GM19025 (cell line): ENCODE measurements around the gene OXNAD1.
"Not testable (repeated sequence)": the region's sequence is repeated elsewhere in the genome, so short reads cannot be mapped to it uniquely, and the experiment has no call there.

ENCODE experiments used
- ATAC-seq: cut with Tn5 transposase; IDR thresholded peaks from one replicate; pipeline ENCODE4 v1.9.1; 2021; ENCODE audit warnings: mild to moderate bottlenecking, low read depth, moderate library complexity; ENCODE audit not compliant: unreplicated experiment

The OXNAD1 gene

GRCh38 chr3:16301507-16301906, 36.5 kb downstream of the OXNAD1 start:
- ATAC-seq = no peak

GRCh38 chr3:16302082-16302631, 37.1 kb downstream of the OXNAD1 start:
- ATAC-seq = no peak

GRCh38 chr3:16303037-16303575, 38.1 kb downstream of the OXNAD1 start:
- ATAC-seq = no peak

GRCh38 chr3:16304061-16305010, 39.3 kb downstream of the OXNAD1 start:
- ATAC-seq = no peak

GRCh38 chr3:16305111-16305541, 40.1 kb downstream of the OXNAD1 start:
- ATAC-seq = no peak

DNA sequence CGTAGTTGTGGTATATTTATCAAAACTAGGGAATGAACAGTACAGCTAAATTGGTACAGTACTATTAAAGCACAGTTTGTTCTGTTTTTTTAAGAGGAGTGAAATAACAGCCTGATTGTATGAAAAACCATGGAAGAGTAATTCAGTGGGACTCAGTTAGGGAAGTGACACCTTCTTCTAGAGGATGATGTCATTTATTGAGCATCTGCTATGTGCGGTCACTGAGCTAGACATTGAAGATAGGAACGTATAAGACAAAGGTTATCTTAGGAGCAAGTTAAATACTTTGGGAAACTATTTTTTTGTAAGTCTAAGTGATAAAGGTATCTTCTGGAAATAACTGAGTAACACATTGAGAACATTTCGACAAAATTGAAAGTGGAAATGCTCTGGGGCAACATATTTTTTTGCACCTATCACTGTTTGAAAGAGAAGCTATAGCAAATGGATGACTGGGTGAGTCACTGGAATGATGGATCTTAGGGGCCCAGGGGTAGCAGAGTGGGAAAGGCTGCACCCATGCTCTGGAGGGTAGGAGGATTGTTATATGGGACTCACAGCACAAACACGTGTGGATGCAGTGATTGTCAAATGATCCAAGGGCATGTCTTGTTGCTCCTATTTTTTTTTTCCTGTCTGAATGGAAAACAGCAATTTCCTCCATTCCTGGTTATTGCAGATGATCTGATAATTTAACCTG, 43.0 kb downstream of the OXNAD1 start:
- ATAC-seq = no peak

DNA sequence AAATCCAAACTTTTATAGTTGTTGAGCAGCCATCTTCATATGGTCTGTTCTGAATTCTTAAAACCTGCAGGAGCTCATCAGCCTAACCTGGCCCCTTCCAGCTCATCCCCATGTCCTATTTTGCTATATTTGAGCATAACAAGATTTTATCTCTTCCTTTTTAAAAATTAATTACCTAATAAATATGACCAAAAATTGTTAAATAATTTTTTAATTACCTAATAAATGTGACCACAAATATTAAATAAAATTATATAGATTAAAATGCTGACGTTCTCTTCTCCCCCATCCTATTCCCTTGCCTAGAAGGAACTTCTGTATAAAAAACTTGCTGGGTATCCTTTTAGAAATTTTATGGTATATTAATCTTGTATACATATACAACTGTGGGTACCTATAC, 43.7 kb downstream of the OXNAD1 start:
- no peak for ATAC-seq

GRCh38 chr3:16309558-16309957, 44.5 kb downstream of the OXNAD1 start:
- peak; percentile 66 for ATAC-seq

GRCh38 chr3:16310486-16310885, 45.5 kb downstream of the OXNAD1 start:
- not testable (repeated sequence) for ATAC-seq

GRCh38 chr3:16311960-16312451, 47.0 kb downstream of the OXNAD1 start:
- ATAC-seq = peak; percentile 35

- ATAC-seq = no peak
These were observed 49.1 kb downstream of the OXNAD1 start for GRCh38 chr3:16313886-16314645.

GRCh38 chr3:16315623-16316022, 50.6 kb downstream of the OXNAD1 start:
- no peak for ATAC-seq

- no peak for ATAC-seq
These were observed 51.4 kb downstream of the OXNAD1 start for GRCh38 chr3:16316396-16316795.

GRCh38 chr3:16316847-16317560, 52.0 kb downstream of the OXNAD1 start:
- ATAC-seq = no peak

DNA sequence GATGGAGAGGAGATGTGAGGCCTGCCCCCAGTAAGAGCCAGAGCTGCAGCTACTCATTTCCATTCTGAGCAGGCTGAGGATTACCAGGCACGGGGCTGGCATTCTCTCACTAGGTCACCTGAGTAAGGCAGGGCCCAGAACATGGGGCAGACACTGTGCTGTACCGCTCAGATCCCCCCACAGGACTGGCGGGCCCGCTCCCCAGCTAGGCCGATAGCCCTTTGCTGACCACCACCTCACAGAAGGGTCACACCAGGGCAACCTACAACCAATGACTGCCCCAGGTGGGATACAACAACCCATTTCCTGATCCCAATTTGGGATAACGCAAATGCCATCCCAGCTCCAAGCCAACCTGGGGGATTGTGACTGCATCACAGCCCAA, 52.5 kb downstream of the OXNAD1 start:
- ATAC-seq = no peak

DNA sequence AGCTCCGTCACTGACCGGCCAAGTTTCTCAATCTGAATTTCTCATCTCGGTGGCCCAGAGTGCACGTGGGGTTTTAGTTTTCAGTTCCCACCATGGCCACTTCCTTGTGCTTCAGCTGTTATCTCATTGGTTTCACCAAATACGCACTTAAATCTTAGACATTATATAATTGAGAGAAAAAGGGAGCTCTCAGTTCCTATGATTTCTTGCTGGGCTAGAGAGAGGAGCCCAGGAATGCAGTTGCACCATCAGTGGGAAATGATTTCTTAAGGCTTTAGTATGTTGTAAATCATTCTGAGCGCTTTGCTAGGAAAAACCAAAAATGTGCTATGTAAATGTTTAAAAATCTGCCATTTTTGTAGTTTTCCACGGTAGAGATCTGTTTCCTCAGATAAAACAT, 53.2 kb downstream of the OXNAD1 start:
- no peak for ATAC-seq

GRCh38 chr3:16319307-16319706, 54.3 kb downstream of the OXNAD1 start:
- no peak for ATAC-seq

DNA sequence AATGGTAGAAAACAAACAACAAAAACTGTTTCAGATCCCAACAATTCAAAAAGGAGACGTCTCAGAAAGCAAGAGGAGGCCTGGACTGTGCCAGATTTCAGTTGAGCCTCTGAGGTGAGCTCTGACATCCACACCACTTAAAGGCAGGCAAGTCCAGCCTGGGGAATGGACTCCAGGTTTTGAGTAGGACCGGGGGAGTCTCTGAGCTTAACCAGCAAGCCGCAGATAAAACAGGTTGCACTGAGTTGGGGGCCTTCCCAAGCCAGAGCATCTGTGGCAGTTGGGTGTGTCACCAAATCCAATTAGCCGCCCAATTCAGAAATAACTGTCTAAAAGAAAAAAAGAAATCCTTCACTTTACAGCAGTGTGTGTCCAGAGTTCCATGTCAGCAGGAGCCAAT, 54.7 kb downstream of the OXNAD1 start:
- no peak for ATAC-seq

DNA sequence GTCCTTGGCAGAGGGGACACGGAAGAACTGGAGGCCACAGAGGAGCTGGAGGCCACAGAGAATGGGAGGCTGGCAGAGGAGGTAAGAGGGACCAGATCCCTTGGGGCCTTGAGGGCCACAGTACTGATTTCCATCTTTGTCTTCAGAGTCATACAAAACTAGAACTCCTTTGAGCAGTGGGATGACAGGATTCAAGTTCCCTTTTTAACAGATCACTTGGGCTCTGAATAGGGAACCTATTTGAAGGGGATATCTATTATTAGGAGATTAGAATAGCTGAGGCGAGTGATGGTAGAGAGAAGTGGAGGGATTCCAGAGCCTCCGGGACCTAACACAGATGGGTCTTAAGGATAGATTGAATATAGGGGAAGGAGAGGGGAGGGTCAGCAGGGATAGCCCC, 55.7 kb downstream of the OXNAD1 start:
- ATAC-seq = no peak

- no peak for ATAC-seq
These were observed 57.2 kb downstream of the OXNAD1 start for GRCh38 chr3:16322189-16322588.
